Fibroblast of peridontal ligament (primary cell): ENCODE results near the gene ASGR1.
"Not testable (repeated sequence)": the region's sequence is repeated elsewhere in the genome, so short reads cannot be mapped to it uniquely, and the experiment has no call there.

Experiments used
- DNase-seq: peaks from one replicate; pipeline ENCODE4 v3.0.0-alpha.2; 2010; ENCODE audit errors: extremely low read depth

The ASGR1 gene

DNA sequence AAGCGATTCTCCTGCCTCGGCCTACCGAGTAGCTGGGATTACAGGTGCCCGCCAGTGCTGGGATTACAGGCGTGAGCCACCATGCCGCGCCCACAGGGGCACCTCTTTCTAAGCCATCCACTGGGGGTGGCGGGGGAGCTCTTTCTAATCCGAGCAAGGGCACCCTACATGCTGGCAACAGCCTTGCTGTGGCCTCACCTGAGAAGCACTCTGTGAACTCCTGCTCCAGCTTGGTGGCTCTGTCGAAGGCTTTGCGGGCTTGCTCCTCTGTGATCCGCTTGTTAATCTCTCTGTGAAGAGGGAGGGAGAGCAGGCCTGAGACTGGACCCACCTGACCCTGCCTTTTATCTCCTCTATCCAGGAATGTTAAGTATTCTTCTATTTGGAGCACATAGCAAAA lies 11.9 kb upstream of the ASGR1 start:
- no peak for DNase-seq

DNA sequence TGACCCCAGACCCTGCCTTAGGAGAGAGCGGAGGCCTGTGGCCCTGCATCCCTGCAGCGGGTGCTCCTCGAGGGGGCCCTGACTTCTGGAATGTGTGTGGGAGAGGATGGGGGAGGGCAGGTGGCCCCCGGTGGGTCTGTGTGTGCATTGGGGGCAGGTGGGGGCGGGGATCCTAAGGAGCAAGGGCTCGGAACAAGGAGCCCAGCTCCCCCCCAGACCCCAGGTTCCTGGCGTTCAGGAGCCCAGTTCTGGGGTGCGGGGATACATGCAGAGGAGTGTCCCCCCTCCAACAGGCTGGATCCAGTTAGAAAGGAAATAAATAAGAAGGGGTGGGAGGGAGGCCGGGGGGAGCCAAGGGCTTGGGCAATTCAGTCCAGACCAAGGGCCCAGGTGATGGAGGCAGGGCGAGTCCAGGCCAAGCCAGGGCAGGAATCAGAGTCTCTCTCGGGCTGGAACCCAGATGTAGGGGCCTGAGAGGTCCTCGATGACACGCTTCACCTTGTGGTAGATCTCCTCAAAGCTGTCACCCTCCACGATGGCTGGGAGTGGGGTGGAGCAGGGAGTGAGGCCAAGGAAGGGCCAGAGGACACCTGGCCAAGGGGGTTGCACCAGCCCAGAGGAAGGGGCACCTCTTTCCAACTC lies 11.2 kb upstream of the ASGR1 start:
- DNase-seq = no peak

DNA sequence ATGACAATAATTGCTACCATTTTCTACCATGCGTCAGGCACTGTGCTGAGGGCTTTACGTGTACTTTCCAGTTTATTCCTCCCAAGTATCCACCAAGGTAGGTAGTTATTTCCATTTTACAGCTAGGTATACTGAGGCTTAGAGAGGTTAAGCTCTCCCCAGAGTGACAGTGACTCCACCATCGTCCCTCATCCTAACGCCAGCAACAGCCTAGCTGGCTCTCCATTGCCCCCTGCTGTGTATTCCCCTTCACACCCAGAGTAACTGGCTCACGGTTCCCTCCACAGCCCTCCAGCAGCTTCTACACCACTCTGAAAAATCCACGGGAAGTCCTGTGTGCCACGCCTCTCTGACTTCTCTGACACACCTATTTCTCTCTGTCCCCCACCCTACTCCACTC lies 7.1 kb upstream of the ASGR1 start:
- DNase-seq = no peak

DNA sequence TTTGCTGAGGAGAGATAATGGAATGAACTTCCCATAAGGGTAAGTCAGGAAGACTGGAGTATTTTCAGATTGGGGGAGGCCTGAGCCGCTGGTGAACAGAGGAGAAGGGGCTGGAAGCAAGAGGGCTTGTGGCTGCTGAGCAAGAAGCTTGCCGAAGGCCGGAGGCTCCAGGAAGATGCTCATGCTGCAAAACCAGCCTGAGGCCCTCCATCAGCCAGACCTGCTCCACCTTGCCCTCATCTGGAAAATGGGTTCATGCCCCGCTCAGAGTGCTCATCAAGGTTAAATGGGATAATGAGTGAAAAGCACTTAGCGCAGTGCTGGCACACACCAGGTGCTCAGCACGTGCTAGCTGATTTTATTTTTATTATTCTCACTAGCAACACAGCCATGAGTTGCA lies 5.5 kb upstream of the ASGR1 start:
- no peak for DNase-seq

DNA sequence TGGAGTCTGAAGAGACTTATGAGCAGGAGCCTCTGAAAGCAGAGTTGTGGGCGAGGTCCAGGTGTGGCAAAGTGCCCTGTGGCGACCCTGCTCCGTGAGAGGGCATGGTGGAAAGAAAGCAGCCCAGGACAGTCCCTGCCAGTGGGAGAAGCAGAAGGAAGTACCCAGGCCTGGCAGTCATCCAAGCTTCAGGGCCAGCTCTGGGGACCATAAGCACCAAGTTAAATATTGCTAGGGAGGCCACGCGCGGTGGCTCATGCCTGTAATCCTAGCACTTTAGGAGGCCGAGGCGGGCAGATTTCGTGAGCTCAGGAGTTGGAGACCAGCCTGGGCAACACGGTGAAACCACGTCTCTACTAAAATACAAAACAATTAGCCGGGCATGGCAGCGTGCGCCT lies 4.9 kb upstream of the ASGR1 start:
- DNase-seq = no peak

DNA sequence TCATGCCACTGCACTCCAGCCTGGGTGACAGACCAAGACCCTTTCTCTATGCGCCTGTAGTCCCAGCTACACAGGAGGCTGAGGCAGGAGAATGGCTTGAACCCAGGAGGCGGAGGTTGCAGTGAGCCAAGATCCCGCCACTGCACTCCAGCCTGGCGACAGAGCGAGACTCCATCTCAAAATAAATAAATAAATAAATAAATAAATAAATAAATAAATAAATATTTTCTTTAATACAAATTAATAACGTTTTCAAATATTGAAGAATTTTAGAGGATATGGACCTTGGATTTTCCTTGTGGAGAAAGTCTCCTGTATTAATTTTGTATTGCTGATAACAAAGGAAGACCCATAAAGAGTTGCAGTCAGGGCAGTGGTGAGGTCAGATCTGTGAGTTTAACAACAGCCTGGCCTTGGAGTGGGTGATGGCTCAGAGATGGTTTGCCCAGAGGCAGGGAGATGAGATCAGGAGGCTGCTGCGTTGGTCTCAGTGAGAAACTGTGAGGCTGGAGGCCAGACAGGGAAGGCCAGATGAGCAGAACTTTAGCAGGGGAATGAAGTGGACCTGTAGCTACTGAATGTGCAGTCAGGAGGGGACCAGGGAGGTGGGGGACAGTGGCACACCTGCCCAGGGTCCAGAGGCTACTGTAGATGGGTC lies 4.4 kb upstream of the ASGR1 start:
- DNase-seq = no peak

DNA sequence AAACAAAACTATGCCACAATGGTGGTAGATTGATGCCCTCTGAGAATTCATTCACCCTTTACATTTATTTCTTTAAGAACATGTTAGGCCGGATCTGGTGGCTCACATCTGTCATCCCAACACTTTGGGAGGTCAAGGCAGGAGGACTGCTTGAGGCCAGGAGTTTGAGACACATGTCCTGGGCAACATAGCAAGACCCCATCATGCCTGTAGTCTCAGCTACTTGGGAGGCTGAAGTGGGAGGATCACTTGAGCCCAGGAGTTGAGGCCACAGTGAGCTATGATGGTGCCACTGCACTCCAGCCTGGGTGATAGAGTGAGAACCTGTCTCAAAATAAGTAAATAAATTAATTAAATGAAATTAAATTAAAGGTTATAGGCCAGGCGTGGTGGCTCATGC lies 2.9 kb upstream of the ASGR1 start:
- DNase-seq = not testable (repeated sequence)

DNA sequence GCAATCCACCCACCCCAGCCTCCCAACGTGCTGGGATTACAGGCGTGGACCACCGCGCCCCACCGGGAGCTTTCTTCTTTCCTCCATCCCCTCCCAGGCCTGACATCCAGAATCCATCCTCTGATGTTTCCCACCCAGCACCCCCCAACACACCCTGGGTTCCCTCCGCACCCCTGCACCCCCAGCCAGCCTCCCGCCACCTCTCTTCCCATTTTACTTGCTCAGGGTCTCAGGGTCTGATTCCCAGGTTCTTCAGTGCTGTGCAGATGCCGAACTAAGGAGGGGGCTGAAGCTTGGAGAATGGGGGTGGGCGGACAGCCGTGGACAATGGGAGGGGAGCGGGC lies 225 bp downstream of the ASGR1 start:
- no peak for DNase-seq

DNA sequence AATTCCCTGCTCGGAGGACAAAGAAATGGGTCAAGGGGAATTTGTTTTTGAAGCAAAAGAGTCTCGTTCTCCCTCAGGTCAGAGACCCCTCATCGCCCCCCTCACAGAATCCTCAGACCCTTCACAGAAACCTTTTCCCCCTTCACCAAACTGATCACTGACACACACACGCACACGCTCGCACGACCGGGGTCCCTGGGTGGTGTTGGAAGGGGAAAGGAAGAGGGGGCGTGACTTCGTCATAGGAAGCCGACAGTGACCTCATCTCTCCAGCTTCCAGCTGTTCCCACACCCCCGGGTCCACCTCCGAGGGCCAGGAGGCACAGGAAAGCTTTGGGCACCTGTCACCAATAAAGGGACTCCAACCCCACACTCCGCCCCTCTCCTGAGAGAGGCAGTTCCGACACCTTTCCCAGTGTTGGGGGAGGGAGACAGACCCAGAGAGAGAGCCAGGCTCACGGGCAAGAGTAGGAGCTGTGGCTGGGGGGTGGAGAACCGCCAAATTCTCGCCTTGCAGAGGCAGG lies 1.2 kb downstream of the ASGR1 start:
- no peak for DNase-seq

DNA sequence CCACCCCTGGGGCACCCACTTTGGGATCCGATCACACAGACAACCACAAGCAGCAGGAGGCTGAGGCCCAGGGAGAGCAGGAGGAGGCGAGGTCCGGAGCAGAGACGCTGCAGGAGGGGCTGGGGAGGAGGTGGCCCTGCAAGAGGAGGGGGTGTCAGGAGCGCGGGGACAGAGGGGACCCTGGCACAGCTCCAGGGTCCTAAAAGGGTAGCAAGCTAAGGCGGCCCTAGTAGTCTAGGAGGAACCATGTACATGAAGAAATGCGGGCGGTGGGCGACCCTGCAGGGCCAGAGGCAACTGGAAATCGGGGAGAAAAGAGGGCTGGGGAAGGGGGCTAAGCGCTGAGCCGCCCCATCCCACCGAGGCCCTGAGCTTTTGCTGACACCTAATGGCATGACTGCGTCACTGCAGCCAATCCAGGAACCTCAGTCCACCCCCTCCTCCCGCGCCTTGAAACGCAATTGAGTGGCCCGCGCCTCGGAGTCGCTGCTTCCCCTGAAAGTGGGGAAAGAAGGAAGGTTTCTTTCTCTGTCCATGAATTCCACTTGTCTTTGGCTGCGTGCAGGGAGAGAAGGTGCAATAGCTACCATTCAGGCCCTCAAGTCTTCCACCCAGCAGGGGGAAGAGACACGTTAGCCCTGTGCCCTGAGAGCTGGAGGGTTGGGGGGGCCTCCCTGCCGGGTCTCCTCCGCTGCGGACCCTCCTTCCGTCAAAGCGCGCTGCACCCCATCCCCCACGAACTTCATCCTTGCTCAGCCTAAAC lies 1.8 kb downstream of the ASGR1 start:
- peak; percentile 57 for DNase-seq

DNA sequence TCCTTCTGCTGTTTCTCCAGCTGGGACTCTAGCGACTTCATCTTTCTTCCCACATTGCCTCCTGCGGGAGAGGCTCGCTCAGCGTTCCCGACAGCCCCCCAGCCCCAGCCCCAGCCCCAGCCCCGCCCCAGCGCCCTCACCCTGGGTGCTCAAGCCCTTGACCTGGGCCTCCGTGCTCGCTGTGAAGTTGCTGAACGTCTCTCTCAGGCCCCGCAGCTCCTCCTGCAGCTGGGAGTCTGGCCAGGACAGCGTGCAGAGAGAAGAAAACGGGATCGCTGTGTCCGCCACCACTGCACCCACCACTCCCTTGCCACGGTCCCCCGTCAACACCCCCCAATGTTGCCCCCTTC lies 2.4 kb downstream of the ASGR1 start:
- DNase-seq = no peak

DNA sequence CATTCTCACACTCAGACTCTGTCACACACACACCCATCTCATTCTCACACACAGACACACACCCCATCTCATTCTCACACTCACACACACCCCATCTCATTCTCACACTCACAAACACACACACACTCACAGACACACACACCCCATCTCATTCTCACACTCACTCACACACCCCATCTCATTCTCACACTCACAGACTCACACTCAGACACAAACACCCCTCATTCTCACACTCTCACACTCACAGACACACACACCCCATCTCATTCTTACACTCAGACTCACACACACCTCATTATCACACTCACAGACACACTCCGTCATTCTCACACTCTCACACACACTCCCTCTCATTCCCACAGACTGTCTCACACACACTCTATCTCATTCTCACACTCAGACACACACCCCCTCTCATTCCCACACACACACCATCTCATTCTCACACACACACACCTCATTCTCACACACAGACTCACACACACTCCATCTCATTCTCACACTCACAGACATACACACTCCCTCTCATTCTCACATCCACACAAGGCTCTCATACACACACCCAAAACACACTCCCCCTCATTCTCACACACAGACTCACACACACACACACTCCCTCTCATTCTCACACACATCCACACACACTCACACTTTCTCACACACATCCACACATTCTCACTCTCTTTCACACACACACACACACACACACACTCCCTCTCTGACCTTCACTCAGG lies 2.9 kb downstream of the ASGR1 start:
- no peak for DNase-seq

DNA sequence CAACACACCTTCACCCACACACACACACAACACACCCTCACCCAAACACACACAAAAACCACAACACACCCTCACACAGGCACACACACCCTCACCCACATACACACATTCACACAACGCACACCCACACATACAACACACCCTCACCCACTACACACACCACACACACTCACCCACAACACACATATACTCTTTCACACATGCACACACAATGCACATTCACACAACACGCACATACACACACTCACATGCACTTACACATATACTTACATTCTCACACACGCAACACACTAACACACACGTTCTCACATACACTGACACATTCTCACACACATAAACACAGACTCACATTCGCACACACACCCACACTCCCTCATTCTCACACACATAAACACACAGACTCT lies 3.8 kb downstream of the ASGR1 start:
- no peak for DNase-seq

DNA sequence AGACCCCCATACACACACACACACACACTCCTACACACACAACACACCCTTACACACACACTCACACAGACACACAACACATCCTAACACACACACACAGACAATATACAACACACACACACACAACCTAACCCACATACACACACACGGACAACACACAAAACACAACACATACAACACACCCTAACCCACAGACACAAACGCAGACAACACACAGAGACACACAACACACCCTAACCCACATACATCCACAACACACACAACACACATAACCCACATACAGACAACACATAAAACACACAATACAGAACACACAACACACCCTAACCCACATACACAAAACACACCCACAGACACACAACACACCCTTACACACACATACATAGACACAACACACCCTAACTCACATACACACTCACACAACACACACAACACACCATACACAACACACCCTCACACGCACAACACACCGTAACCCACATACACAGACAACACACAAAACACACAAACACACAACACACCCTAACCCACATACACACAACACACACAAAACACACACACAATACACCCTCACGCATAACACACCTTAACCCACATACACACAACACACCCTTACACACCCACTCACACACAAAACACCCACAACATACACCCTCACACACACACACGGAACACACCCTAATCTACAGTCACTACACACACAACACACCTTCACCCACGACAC lies 4.4 kb downstream of the ASGR1 start:
- no peak for DNase-seq

DNA sequence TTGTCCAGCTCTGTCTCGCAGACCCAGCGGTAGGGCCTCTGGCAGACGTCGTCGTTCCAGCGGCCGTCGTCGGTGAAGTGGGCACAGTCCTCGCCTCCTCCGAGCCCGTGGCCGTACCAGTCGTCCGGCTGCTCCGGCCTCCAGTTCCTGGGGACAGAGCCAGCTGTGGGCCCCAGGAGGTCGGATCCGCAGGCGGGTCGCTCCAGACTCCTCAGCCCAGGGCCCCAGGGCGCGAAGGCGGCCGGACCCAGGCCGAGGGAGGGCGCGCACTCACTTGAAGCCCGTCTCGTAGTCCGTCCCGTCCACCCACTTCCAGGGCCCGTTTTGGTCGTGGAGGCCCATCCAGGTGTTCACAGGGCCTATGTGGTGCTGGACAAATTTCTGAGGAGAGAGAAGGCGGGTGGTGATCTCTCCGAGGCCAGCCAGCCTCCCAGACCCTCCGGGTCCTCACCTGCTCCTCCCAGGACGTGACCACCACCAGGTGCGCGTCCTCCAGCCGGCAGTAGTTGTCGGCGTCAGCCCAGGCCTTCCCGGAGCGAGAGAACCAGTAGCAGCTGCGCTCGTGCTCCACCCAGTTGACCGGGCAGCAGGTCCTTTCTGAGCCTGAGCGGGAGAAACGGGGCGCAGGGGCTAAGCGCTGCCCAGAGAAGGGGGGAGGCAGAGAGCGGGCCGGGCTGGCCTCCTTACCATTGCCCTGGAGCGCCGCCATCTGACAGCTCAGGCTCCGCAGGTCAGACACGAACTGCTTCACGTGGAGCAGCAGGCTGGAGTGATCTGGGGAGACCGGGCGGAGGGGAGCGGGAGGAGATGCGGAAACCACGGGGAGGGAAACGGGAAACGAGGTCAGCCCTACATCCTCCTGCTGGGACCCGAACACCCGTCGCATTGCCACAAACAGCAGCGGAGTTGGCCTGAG lies 5.2 kb downstream of the ASGR1 start:
- DNase-seq = no peak

DNA sequence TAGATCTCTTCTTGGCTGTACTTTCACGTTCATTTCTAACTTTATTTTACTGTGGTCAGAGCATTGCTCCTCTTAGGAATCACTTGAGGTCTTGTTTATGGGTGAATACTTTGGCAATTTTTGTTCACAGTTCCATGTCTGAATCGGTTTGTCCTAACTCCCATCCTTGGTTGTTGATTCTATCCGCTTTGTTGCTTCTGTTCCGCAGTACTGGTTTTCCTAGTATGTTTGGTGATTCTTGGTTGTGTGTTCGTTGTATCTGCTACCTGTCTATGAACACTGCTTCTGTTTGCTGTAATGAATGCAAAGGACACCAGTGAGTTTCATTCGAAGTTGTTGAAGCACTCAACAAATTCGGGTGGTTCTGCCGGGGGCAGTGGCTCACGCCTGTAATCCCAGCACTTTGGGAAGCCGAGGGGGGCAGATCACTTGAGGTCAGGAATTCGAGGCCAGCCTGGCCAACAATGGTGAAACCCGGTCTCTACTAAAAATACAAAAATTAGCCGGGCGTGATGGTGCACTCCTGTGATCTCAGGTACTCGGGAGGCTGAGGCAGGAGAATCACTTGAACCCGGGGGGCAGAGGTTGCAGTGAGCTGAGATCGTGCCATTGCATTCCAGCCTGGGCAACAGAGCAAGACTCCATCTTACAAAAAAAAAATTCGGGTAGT lies 6.5 kb downstream of the ASGR1 start:
- not testable (repeated sequence) for DNase-seq

DNA sequence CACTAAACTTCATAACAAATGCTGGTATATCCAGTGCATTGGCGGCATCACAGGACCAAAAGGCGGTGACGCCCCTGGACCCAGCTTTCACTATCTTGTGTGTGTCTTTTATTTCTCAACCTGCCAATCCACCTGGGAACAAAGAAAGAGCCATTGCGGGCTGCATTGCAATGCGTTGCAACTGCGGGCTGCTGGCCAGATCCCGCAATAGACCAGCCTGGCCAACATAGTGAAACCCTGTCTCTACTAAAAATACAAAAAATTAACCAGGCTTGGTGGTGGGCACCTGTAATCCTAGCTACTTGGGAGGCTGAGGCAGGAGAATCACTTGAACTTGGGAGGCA lies 9.6 kb downstream of the ASGR1 start:
- DNase-seq = not testable (repeated sequence)

DNA sequence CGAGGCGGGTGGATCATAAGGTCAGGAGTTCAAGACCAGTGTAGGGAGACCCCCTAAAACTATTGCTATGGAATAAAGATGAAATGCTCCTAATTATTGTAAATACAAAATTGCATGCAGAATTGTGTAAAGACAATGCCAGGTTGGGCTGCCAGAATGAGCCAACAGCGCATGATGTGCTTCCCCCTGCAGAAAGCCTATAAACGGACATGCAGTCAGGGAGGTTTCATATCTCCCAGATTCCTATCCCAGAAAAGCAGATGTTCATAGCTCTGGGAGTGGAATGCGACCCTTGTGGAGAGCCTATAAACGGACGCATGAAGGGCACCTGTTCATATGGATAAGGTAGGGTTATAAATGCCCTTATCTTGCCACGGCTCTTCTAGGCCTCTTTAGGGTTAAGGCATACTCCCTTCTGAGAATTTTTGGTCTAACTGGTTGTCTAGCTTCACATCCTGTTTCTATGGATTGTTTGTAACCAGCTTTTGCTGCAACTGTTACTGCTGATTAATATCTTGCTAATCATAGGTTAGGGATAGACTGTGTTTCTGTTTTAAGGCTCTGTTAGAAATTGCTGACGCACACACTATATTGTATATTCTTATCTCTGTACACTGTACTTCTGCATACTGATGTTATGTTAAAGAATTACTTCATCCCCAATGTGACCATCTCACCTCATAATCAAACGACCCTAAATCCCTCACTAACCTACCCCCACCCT lies 10.2 kb downstream of the ASGR1 start:
- DNase-seq = not testable (repeated sequence)

DNA sequence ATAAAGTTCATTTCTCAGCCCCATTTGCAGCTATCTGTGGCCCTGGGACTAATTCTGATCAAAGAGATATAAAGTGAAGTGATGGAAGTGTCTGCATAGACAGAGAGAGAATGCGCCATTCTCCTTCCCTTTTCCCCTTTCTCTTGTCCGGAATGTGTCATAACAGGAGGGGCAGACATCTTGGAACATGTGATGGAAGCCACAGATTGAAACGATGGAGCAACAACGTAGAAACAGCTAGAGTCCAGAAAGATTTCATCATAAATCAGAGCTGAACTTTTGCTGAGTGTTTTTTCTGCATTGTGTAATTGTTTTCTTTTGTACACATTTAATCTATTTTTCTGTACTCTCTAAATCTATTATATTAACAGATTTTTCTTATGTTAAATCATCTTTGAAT lies 11.3 kb downstream of the ASGR1 start:
- DNase-seq = peak; percentile 53

DNA sequence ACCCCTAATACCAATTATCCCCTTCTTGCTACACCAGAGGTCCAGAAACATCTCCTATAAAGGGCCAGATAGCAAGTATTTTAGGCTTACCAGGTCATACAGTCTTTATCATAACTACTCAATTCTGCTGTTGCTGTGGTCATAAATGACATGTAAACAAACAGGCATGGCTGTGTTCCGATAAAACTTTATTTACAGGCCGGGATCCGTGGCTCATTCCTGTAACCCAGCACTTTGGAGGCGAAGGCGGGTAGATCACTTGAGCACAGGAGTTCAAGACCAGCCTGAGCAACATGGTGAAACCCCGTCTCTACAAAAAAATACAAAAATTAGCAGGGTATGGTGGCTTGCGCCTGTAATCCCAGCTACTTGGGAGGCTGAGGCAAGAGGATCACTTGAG lies 12.3 kb downstream of the ASGR1 start:
- no peak for DNase-seq
